GM12801 (cell line): ENCODE measurements around the gene FEN1.

Experiments used
- CTCF ChIP-seq: IDR thresholded peaks from one replicate; pipeline ENCODE4 v1.5.1; 2011; ENCODE audit warnings: control low read depth; ENCODE audit not compliant: insufficient read length; ENCODE audit errors: extremely low read depth

FEN1 gene

GRCh38 chr11:61833926-61834277, 41.2 kb downstream of the FEN1 start:
- TF ChIP-seq CTCF: no peak

GRCh38 chr11:61834278-61835048, 41.8 kb downstream of the FEN1 start:
- TF ChIP-seq CTCF: no peak

- no peak for TF ChIP-seq CTCF
Observed at GRCh38 chr11:61836193-61836592, 43.5 kb downstream of the FEN1 start.

GRCh38 chr11:61837411-61838005, 44.8 kb downstream of the FEN1 start:
- TF ChIP-seq CTCF: no peak

- no peak for TF ChIP-seq CTCF
Observed at GRCh38 chr11:61838501-61838900, 45.8 kb downstream of the FEN1 start.

- TF ChIP-seq CTCF: no peak
Observed at GRCh38 chr11:61838921-61839320, 46.2 kb downstream of the FEN1 start.

GRCh38 chr11:61839742-61840141, 47.0 kb downstream of the FEN1 start:
- TF ChIP-seq CTCF: no peak
